HepG2 (cell line): Measurements from ENCODE around the gene DPH1. TPM values are rescaled to one million over a fixed set of nuclear protein-coding genes. Genes with fewer than 3 reads are reported as not detected.
A peak's percentile ranks its signal among the peaks of the same experiment; 100 is the strongest.

Experiments
- ARNTL ChIP-seq: sonication (generic); formaldehyde crosslinking; IDR thresholded peaks from 2 replicates; pipeline ENCODE4 v1.4.0; 2020; ENCODE audit warnings: mild to moderate bottlenecking, missing genetic modification reagents
- BCL3 ChIP-seq: sonication (generic); formaldehyde crosslinking; IDR thresholded peaks from 2 replicates; pipeline ENCODE4 v1.5.1; 2020; ENCODE audit warnings: mild to moderate bottlenecking, missing genetic modification reagents, moderate library complexity
- BRCA1 ChIP-seq: sonication (generic); formaldehyde crosslinking; IDR thresholded peaks from 2 replicates; pipeline ENCODE4 v1.4.0; 2020; ENCODE audit warnings: missing genetic modification reagents
- CBX5 ChIP-seq: sonication (generic); formaldehyde crosslinking; IDR thresholded peaks from 2 replicates; pipeline ENCODE4 v1.4.0; 2020; ENCODE audit warnings: missing genetic modification reagents, borderline replicate concordance
- DNMT3B ChIP-seq: conservative IDR thresholded peaks from 2 replicates; pipeline ENCODE4 v1.6.1; 2016; ENCODE audit warnings: missing biosample characterization, control low read depth
- ELF4 ChIP-seq: sonication (generic); formaldehyde crosslinking; IDR thresholded peaks from 2 replicates; pipeline ENCODE4 v1.5.0; 2020; ENCODE audit warnings: missing genetic modification reagents, mild to moderate bottlenecking, moderate library complexity, borderline replicate concordance
- FOXP4 ChIP-seq: sonication (generic); formaldehyde crosslinking; IDR thresholded peaks from 2 replicates; pipeline ENCODE4 v1.4.0; 2020; ENCODE audit warnings: missing genetic modification reagents
- JDP2 ChIP-seq: sonication (generic); formaldehyde crosslinking; IDR thresholded peaks from 2 replicates; pipeline ENCODE4 v1.8.1; 2022; ENCODE audit warnings: missing genetic modification reagents, borderline replicate concordance
- KDM4B ChIP-seq: sonication (generic); formaldehyde crosslinking; IDR thresholded peaks from 2 replicates; pipeline ENCODE4 v1.4.0; 2020; ENCODE audit warnings: missing genetic modification reagents
- MAF1 ChIP-seq: sonication (generic); formaldehyde crosslinking; IDR thresholded peaks from 2 replicates; pipeline ENCODE4 v1.5.0; 2020; ENCODE audit warnings: missing genetic modification reagents, borderline replicate concordance
- MAFF ChIP-seq: IDR thresholded peaks from 2 replicates; pipeline ENCODE4 v1.6.1; 2011; ENCODE audit warnings: low read depth, low read length, improper control_type of control experiment
- MAZ ChIP-seq, 2 experiments: sonication (generic) in 1 of 2; formaldehyde crosslinking in 1 of 2; IDR thresholded peaks; 2 replicates each; pipeline versions ENCODE4 v1.5.0 to v1.6.1; 2012 to 2020; ENCODE audit warnings: low read depth in 2 of 2, mild to moderate bottlenecking in 2 of 2, borderline replicate concordance in 1 of 2, improper control_type of control experiment in 1 of 2, low read length in 1 of 2, missing genetic modification reagents in 1 of 2, moderate library complexity in 1 of 2
- MYC ChIP-seq: sonication (generic); formaldehyde crosslinking; IDR thresholded peaks from 2 replicates; pipeline ENCODE4 v1.9.0; 2021; ENCODE audit warnings: missing genetic modification reagents, borderline replicate concordance
- PAWR ChIP-seq: sonication (generic); formaldehyde crosslinking; IDR thresholded peaks from 2 replicates; pipeline ENCODE4 v1.4.0; 2020; ENCODE audit warnings: missing genetic modification reagents, mild to moderate bottlenecking, borderline replicate concordance
- PHF20 ChIP-seq: sonication (generic); formaldehyde crosslinking; IDR thresholded peaks from 2 replicates; pipeline ENCODE4 v1.5.0; 2020; ENCODE audit warnings: mild to moderate bottlenecking, missing genetic modification reagents
- SATB2 ChIP-seq: sonication (generic); formaldehyde crosslinking; IDR thresholded peaks from 2 replicates; pipeline ENCODE4 v1.5.0; 2020; ENCODE audit warnings: missing genetic modification reagents
- SNRNP70 ChIP-seq: fragments of 200-400 bp; formaldehyde crosslinking; IDR thresholded peaks from 2 replicates; pipeline ENCODE4 v1.6.1; 2017; ENCODE audit warnings: mild to moderate bottlenecking, low read depth, low read length, moderate library complexity
- SRSF4 ChIP-seq: fragments of 200-400 bp; formaldehyde crosslinking; IDR thresholded peaks from one replicate; pipeline ENCODE4 v1.6.1; 2018; ENCODE audit warnings: mild to moderate bottlenecking, low read depth, low read length, moderate library complexity; ENCODE audit not compliant: poor library complexity, severe bottlenecking
- YEATS4 ChIP-seq: sonication (generic); formaldehyde crosslinking; IDR thresholded peaks from 2 replicates; pipeline ENCODE4 v1.4.0; 2020; ENCODE audit warnings: missing genetic modification reagents, borderline replicate concordance
- ZBTB21 ChIP-seq: sonication (generic); formaldehyde crosslinking; IDR thresholded peaks from 2 replicates; pipeline ENCODE4 v1.4.0; 2020; ENCODE audit warnings: missing genetic modification reagents
- ZBTB46 ChIP-seq: sonication (generic); formaldehyde crosslinking; IDR thresholded peaks from 2 replicates; pipeline ENCODE4 v1.4.0; 2020; ENCODE audit warnings: mild to moderate bottlenecking, missing genetic modification reagents, borderline replicate concordance
- ZNF232 ChIP-seq: sonication (generic); formaldehyde crosslinking; IDR thresholded peaks from 2 replicates; pipeline ENCODE4 v1.4.0; 2020; ENCODE audit warnings: missing genetic modification reagents, borderline replicate concordance
- ZSCAN9 ChIP-seq: IDR thresholded peaks from 2 replicates; pipeline ENCODE4 v1.6.1; 2016; ENCODE audit warnings: borderline replicate concordance
- polyA plus RNA-seq, 8 experiments: library from polyadenylated mRNA; depleted of rRNA in 3 of 8; stranded (reverse) in 7 of 8; unstranded in 1 of 8; fragments of >200 nt; fragmentation: Illumina TruSeq in 4 of 8; extraction: Trizol in 4 of 8; gene quantifications; 2 replicates each; pipeline versions ENCODE4 v1.2.1 to v1.2.3, GENCODE V29; 2011 to 2016; ENCODE audit warnings: low read depth in 4 of 8, missing spikeins in 1 of 8, mixed read lengths in 1 of 8; ENCODE audit not compliant: insufficient read depth in 1 of 8
- total RNA-seq, 5 experiments: library from RNA; depleted of rRNA; stranded (reverse); fragments of >200 nt; fragmentation: Illumina TruSeq; extraction: Trizol; gene quantifications; 2 replicates each; pipeline ENCODE4 v1.2.3, GENCODE V29; 2016; ENCODE audit warnings: low read depth in 1 of 5
- TF ChIP-seq, protein P1 (sequence below): sonication (generic); formaldehyde crosslinking; IDR thresholded peaks from 2 replicates; pipeline ENCODE4 v1.5.0; 2020; ENCODE audit warnings: missing genetic modification reagents
- TF ChIP-seq, protein P2 (sequence below): IDR thresholded peaks from 2 replicates; pipeline ENCODE4 v1.6.1; 2016; ENCODE audit warnings: missing genetic modification reagents, missing compliant biosample characterization

Gene DPH1
- total and polyA plus RNA-seq, 2 of the 13 experiments (the other 11 are each of a cell fraction or from before 2014, with no cell fraction given) = 25.3 to 42.8 TPM

GRCh38 chr17:1995321-1995892 is 34.5 kb upstream of the DPH1 start (continued):
- TF ChIP-seq KDM4B (CRISPR knock-in tag) (no peak), SNRNP70 (no peak), YEATS4 (CRISPR knock-in tag) (no peak), BCL3 (CRISPR knock-in tag) (no peak), ARNTL (CRISPR knock-in tag) (no peak), ZBTB46 (CRISPR knock-in tag) (no peak), ZNF232 (no peak), SATB2 (CRISPR knock-in tag) (no peak), ZSCAN9 (CRISPR knock-in tag) (no peak), MAZ (IDR thresholded peaks at IDR 0.05; ENCODE audit: borderline replicate concordance, low read depth, low read length) (no peak), MAZ (CRISPR knock-in tag; IDR thresholded peaks at IDR 0.05; ENCODE audit: low read depth) (no peak), ELF4 (no peak), PAWR (CRISPR knock-in tag) (no peak), DNMT3B (CRISPR knock-in tag) (0 out of 2 replicates have a peak, but pooled peaks have one; percentile 31), FOXP4 (CRISPR knock-in tag) (0 out of 2 replicates have a peak, but pooled peaks have one; percentile 11), SRSF4 (no peak), MAF1 (CRISPR knock-in tag) (no peak), PHF20 (CRISPR knock-in tag) (no peak), MAFF (no peak), JDP2 (CRISPR knock-in tag) (no peak), ZBTB21 (CRISPR knock-in tag) (no peak), CBX5 (CRISPR knock-in tag) (no peak), BRCA1 (no peak), MYC (CRISPR knock-in tag) (no peak)
- TF ChIP-seq, protein P1, sequence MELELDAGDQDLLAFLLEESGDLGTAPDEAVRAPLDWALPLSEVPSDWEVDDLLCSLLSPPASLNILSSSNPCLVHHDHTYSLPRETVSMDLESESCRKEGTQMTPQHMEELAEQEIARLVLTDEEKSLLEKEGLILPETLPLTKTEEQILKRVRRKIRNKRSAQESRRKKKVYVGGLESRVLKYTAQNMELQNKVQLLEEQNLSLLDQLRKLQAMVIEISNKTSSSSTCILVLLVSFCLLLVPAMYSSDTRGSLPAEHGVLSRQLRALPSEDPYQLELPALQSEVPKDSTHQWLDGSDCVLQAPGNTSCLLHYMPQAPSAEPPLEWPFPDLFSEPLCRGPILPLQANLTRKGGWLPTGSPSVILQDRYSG (CRISPR knock-in tag) = no peak
- TF ChIP-seq, protein P2, sequence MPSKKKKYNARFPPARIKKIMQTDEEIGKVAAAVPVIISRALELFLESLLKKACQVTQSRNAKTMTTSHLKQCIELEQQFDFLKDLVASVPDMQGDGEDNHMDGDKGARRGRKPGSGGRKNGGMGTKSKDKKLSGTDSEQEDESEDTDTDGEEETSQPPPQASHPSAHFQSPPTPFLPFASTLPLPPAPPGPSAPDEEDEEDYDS (CRISPR knock-in tag) = no peak
